NCI-H2029 treated with DMSO at 0.1 percent for 48 hours (cell line): ENCODE measurements around the gene YEATS4.
"Not testable (repeated sequence)": the region's sequence is repeated elsewhere in the genome, so short reads cannot be mapped to it uniquely, and the experiment has no call there.

ENCODE experiments used
- DNase-seq: peaks from one replicate; lab custom pipeline; 2025; lab: John Stamatoyannopoulos, UW

Gene YEATS4

DNA sequence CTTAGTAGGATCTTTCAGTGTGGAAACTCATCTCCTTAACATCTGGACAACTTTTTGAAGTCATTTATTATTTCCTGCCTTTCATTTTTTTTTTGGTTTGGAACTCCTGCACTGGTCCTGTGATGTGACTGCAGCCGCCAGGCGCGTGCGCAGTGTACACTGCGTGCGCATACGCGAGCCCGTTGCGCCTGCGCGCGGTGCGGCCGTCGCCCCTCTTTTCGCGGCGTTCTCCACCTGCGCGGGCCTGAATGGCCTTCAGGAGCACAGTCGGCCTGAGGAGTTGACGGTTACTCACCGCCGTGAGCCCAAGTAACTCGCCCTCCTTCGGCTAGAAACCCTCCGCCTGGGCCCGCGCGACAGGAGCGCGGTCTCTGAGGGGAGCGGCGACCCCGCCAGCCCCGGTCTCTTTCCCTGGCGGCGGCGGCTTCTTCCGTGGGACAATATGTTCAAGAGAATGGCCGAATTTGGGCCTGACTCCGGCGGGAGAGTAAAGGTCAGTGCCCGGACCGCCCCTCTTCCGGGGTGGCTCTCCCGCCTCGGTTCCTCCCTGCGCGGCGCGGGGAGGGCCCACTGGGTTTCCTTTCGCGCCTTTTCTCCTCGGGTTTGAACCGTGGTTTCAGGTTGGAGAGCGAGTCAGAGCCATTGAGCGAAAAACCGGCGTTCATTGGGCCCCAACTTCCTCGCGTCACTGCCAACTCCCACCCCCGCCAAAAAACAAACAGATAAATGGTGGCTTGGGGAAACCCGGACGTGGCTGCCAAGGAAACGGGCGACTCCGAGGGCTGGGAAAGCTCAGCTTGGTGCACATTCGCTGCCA is at the start of gene YEATS4:
TSS of gene YEATS4 (plus strand) at position 213 of the 817 bp plus-strand sequence. CDS start at position 443, 230 bp downstream.
- DNase-seq: peak; percentile 90

DNA sequence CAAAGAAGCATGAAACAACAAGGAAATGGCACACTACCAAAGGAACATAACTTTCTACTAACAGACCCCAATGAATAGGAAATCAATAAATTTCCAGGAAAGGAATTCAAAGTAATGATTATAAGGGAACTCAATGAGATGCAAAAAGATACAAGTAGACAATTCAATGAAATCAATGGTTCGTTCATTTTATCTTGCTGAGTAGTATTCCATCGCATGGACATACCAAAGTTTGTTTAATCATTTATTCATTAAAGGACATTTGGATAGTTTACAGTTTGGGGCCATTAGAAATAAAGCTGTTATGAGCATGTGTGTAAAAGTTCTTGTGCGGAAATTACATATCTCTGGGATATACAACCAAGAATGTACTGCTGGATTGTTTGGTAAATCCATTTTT is 46.3 kb upstream of the YEATS4 start:
- no peak for DNase-seq

DNA sequence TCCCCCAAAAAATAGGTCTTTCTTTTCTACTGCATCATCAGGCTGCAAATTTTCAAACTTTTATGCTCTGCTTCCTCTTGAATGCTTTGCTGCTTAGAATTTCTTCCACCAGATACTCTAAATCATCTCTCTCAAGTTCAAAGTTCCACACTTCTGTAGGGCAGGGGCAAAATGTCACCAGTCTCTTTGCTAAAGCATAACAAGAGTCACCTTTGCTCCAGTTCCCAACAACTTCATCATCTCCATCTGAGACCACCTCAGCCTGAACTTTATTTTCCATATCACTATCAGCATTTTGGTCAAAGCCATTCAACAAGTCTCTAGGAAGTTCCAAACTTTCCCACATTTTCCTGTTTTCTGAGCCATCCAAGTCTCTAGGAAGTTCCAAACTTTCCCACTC is 42.8 kb upstream of the YEATS4 start:
- not testable (repeated sequence) for DNase-seq

DNA sequence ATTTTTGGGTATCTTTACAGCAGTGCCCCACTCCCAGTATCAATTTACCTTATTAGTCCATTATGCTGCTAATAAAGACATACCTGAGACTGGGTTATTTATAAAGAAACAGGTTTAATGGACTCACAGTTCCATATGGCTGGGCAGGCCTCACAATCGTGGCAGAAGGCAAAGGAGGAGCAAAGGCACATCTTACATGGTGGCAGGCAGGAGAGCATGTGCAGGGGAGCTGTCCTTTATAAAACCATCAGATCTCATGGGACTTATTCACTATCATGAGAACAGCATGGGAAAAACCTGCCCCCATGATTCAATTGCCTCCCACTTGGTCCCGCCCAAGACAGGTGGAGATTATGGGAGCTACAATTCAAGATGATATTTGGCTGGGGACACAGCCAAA is 42.3 kb upstream of the YEATS4 start:
- DNase-seq: not testable (repeated sequence)

DNA sequence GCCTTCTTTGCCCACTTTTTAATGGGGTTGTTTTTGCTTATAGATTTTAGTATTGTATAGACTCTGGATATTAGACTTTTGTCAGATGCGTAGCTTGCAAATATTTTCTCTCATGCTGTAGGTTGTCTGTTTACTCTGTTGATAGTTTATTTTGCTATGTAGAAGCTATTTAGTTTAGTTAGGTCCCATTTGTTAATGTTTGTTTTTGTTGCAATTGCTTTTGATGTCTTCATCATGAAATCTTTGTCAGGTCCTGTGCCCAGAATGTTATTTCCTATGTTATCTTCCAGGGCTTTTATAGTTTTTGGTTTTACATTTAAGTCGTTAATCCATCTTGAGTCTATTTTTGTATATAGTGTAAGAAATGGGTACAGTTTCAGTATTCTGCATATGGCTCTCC is 41.3 kb upstream of the YEATS4 start:
- no peak for DNase-seq

DNA sequence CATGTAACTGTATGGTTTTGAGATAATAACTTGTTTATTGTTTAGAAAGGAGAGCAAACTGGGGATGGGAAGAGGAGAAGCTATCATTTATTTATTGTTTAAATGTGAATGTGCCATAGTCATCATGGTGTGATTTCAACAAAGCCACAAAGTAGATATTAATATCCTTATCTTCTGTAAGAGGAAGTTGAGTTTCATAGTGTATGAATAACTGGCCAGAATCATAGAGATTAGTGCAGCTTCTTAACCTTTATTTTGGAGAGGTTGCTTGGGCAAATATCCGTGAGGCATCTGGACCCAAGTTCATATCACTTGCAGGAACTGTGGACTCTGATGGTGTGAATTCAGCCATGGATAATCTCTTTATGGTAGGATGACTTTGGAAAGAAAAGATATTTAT is 38.2 kb upstream of the YEATS4 start:
- DNase-seq: no peak

DNA sequence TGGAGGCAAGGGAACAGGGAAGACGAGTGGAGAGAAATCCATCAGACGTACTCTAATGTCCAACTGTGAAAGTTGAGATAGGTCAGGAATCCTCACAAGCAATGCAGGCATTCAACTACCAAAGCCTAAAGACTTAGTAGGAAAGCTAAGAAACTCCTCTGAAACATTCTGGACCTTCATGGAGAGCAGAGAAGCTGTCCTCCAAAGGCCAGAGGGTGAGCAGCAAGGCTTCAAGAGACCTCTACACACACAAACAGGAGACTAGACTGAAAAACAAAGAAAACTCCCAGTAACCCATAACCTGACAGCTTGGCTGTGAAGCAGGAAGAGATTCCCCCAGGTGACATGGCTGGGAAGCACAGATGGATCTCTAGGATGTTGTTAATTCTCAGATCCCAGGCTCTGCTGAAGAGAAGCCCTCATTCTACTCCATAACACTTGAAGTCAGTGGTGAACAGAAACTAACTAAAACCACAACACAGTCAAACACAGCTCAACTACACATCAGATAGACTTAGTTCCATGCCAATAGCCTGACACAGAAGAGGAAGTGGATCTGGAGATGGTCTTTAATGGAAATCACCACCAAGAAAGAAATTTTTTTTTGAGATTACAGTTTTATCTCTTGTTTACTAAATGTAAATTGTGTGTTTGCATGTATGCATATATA is 34.6 kb upstream of the YEATS4 start:
- no peak for DNase-seq

DNA sequence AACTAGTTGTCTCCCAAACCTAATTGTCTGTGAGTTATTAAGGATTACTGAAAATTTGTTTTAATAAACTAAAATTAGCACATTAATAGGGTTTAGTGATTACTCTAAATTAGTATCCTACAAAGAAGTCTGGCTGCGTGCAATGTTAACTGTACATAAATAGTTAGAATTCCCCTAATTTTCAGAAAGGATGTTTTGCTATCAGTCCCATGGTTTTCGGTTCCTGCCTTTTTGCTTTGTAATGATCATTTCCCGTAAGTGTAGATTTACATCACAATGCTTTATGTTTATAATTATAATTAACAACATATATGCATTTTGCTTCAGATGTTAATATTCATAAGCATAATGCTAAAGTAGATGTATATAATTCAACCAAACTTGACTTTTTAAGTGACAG is 31.1 kb upstream of the YEATS4 start:
- no peak for DNase-seq

DNA sequence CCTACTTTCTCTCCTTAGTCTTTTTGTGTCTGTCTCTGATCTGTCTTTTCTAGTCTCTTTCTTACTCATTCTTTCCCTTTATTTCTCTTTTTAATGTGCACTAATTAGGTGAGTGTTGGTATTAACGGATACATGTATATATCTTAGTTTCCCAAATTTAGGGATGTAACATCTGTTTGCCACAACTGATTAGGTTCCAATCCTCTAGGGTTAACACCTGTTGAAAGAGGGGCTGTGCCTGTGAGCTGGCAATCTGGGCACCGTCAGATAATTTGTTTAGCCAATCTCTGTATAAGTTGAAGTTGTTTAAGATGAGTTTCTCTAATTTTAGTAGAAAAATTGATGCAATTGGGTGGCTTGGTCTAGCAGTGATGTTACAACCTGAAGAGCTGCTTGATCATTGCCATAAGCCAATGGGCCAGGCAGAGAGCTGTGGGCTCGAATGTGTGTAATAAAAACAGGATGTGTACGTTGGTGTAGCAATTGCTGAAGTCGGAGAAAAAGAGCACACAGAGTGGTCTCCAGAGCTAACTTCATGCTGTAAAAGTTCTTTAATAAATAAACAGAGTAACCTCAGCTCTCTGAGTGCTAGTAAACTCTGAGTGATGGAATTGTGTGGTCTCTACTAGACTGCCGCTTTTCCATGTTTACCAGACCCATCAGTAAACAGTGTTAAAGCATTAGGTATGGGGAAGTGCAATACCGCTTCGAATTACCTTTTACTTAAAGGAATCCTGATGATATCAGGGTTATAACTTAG is 29.7 kb upstream of the YEATS4 start:
- no peak for DNase-seq

DNA sequence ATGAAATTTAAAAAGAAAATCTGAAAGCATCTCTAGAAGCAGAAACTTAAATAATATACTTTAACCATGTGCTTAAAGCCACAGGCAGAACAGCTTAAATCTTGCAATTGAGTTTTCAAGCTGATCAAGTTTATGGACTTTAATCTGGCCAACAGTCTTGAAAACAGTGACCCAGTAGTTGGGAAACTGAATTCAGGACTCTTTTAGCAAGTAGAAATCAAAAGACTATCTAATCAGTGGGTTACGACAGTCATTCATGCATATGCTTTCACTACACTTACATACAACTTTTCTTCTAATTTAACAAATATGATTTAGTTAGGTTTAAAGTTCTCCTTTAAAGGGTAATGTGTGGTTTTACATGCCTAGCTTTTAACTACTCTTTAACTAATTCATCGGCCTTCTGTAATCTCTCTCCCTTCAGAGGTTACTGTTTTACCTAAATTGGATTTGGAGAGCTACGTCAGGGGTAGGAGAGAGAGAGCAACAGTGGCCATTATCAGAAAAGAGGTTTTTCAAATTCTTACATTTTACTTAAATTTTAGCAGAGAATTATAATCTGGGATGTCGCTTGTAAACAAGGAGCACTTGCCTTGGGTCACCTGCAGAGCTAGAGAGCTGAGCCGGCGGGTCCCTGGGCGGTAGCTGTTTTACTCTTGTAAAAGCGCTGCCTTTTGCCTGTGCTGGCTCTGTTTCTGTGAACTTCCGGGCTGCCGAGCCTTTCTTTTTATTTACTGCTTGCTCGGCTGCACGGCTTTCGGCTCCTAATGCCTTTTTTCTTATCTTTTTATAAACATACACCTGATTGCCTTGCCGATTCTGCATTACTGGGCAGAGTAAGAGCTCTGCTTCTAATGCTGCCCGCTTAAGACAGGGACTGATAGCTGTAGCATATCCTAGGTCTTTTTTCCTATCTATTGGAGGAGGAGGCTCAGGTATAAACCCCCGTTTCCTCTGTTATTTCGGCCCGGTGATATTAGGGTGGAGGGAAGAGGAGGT is 28.8 kb upstream of the YEATS4 start:
- DNase-seq: peak; percentile 8

DNA sequence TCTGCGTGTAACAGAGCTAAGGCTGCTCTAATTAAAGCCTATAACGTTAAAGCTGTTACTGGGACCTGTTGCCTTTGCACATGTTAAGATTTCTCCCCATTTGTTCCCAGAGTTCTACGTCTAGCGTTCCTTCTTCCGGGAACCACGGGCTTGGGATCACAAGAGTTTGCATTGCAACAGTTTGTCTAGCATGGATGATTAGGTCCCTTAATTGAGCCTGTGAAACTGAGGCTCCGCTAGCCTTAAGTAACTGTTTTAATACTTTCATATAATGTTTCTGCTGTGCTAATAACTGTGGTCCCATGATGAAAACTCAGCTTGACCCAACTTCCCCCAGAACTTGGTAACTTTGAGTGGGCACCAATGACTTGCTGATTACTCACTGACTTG is 28.0 kb upstream of the YEATS4 start:
- no peak for DNase-seq

DNA sequence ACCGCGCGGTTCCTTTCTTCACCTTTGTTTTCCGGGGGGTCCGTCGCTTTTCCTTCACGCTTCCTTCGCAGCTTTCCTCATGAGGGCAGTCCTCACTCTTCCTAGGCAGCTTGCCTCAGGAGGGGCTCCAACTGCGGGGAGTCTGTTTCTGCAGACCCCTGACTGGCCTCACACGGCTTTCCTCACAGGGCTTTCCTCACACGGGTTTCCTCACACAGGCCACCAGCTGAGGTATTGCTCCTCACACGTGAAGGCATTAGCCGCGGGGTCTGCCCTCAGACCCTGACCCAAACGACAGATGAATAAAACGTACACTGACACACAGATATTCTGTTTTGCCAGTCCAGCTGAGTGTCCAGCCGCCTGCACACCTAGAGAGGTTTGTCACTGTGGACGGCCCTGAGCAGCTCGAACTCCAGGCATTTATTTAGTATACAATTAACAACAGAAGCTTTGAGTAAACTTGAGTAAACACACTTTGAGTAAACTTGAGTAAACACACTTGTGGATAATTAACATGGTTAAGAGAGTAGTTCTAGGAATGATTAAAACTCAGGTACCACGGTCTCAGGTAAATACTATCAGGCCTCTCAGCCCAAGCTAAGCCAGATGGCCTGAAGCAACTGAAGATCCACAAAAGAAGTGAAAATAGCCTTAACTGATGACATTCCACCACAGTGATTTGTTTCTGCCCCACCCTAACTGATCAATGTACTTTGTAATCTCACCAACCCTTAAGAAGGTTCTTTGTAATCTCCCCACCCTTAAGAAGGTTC is 27.4 kb upstream of the YEATS4 start:
- no peak for DNase-seq

DNA sequence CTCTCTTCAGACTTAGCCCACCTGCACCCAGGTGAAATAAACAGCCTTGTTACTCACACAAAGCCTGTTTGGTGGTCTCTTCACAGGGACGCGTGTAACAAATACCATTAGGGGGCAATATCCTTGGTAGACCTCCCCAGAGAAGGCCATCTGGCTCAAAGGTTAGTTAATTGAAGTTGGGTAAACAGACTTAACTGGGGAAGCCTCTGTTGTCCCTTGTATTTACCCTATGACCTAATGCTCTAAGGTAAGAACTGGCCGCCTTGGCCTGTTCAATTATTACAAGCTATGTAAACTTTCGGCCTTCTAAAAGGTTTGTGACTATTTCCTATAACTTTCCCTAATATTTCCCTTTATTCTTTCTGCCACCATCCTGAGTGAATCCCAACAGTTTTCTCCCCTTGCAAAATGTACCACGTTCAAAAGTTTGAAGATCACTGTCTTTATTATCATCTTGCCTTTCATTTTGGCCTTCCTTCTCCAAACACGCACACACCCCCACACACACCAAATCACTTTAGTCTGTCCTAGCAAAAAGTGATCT is 26.7 kb upstream of the YEATS4 start:
- no peak for DNase-seq

DNA sequence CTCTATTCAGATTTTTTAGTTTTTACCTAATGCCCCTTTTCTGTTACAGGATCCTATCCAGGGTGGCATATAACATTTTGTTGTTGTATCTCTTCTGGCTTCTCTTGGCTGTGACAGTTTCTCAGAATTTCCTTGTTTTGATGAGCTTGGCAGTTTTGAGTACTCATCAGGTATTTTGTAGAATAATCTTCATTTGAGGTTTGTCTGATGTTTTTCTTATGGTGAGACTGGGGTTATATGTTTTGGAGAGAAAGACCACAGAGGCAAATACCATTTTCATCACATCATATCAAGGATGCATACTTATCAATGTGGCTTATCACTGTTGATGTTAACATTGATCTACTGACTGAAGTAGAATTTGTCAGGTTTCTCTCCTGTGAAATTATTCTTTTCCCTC is 25.4 kb upstream of the YEATS4 start:
- no peak for DNase-seq

DNA sequence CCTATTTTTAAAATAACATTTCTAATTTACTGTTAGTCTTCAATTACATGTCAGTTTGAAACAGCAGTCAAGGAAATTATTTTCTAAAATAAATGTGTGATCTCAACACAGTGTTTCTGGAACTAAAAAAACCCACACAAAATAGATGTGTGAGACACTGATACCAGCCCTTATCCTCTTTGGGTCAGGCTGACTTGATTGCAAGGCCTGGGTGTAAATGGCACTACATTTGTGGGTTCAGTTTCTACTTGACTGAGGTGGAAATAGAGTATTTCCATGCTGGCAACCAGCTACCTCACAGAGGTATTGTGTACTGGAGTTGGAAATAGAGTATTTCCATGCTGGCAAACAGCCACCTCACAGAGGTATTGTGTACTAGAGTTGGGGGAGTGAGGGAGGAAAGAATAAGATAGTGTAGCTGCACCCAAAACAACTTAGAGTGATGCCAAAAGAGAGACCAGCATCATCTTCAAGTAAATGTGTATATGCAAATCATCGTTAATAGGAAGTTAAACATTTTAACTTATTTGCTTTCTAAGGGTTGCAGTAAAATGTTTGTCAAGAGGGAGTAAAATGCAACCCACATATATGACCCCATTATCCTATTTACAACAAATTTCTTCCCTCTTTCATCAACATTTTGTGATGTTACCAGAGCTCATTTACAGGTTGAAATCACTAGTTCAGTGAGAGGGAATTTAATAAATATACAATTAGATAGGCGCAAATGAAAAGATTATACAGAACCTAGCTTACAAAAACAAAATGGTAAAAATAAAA is 22.0 kb upstream of the YEATS4 start:
- no peak for DNase-seq

DNA sequence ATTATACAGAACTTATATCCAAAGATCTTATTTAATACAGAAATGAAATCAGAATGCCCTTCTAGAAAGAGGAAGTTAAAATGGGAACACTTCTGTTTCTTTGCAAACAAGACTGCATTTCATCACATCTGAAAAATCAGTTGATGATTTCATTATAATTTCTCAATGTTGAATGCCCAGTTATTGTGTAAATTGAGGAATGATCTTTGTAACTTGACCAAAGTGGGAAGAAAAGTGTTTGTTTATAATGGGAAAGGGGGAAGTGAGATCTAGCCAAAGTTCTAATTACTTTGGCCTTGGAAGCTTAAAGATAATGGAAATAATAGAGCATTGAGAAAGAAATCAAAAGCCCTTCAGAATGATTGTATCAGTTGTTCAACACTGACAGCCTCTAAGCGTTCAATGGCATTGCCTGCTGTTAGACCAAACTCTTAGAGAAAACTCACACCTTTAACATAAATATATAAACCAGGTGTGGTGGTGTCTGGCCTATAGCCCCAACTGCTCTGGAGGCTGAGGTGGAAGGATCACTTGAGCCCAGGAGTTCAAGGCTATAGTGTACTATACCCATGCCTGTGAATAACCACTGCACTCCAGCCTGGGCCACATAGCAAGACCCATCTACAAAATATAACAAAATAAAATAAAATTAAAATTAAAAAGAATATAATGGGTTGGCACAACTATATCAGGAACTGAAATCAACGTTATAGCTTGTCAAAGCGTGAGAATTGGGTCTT is 21.3 kb upstream of the YEATS4 start:
- no peak for DNase-seq

DNA sequence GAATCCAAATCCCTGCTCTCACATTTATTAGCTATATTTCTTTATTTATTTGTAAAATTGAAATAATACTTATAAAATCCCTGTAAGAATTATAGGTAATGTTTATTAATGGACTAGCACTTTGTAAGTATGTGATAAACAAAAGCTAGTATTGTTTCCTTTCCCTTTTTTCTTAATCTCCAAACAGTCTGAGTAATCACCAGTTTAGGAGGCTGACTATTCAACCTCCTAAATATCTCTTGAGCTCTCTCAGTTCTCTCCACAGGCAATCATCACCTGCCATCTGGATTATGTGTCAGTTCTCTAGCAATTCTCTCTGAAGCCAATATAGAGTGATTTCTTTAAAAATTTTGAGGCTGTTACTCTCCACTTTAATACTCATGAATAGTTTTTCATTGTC is 20.6 kb upstream of the YEATS4 start:
- DNase-seq: no peak

DNA sequence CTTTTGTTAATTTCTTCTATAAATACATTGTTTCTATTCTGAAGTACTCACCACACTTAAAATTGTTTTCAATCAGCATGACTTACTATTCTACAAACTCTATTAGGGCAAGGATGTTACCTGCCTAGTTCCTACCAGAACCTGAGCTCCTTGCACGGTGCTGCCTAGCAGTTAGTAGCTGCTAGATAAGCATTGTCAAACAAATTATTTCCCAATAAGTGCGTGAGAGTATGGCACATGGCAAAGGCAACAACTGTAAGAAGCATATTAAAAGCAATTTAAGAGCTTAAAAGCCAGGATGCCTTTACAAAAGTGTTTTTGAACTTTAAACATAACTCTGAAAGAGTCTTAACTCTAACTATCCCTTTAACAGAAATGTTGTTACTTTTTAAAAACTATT is 19.5 kb upstream of the YEATS4 start:
- no peak for DNase-seq

DNA sequence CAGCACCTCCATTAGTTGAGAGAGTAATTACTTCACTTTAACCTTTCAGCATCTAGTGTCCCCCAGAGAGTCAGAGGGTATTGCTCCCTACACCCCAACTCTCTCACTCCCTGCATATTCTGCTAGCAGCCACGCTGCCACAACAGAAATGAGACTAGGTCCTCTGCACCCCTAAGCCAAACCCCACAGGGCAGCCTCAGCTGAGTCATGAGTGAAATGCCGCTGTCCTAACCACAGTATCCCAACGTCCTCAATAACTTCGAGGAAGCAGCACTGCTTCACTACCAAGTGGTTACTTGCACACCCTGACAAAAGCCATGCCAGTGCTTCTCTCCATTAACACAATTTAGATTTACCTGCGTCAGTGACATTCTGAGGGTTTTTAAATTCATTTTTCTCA is 18.2 kb upstream of the YEATS4 start:
- DNase-seq: no peak
